Breast epithelium (tissue), 3 donors: ENCODE results near the gene NT5C2.

Source experiments
- POLR2A ChIP-seq: fragments of 450-650 bp; IDR thresholded peaks from one replicate; pipeline ENCODE4 v1.6.1; 2016; ENCODE audit warnings: antibody characterized with exemption, mild to moderate bottlenecking, moderate library complexity
- POLR2AphosphoS5 ChIP-seq, 3 donors: sonication (generic); formaldehyde crosslinking; IDR thresholded peaks; one replicate each; pipeline ENCODE4 v1.6.1; 2017; ENCODE audit warnings: antibody characterized with exemption in 3 of 3
- TF ChIP-seq, protein P1 (sequence below), 3 donors: fragments of 450-650 bp; IDR thresholded peaks; one replicate each; pipeline ENCODE4 v1.5.1; 2016 to 2017; ENCODE audit warnings: antibody characterized with exemption in 3 of 3, mild to moderate bottlenecking in 3 of 3, moderate library complexity in 3 of 3

DNA sequence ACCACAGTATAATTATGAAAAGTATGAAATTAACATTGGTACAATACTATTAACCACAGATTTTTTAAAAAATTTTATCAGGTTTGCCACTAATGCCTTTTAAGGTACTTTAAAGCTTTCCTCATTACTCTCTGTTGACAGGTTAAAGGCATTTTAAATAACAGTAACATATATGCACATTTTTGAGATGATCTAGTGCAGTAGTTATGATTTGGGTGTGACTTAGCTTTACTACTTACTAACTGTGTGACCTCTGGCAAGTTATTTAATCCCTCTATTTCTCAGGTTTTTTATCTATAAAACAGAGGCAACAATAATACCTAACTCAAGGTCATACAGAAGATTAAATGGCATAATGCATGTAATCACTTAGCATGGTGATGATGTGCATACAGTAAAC, 94.8 kb downstream of the NT5C2 start:
- TF ChIP-seq, protein P1, sequence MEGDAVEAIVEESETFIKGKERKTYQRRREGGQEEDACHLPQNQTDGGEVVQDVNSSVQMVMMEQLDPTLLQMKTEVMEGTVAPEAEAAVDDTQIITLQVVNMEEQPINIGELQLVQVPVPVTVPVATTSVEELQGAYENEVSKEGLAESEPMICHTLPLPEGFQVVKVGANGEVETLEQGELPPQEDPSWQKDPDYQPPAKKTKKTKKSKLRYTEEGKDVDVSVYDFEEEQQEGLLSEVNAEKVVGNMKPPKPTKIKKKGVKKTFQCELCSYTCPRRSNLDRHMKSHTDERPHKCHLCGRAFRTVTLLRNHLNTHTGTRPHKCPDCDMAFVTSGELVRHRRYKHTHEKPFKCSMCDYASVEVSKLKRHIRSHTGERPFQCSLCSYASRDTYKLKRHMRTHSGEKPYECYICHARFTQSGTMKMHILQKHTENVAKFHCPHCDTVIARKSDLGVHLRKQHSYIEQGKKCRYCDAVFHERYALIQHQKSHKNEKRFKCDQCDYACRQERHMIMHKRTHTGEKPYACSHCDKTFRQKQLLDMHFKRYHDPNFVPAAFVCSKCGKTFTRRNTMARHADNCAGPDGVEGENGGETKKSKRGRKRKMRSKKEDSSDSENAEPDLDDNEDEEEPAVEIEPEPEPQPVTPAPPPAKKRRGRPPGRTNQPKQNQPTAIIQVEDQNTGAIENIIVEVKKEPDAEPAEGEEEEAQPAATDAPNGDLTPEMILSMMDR (IDR thresholded peaks at IDR 0.05): no peak
- TF ChIP-seq POLR2AphosphoS5 (IDR thresholded peaks at IDR 0.05): no peak
- no peak for TF ChIP-seq POLR2A
